Right renal cortex interstitium (tissue), 3 donors: ENCODE measurements around the gene USF1. TPM values are rescaled to one million over a fixed set of nuclear protein-coding genes. Genes with fewer than 3 reads are reported as not detected.
"Not testable (repeated sequence)": the region's sequence is repeated elsewhere in the genome, so short reads cannot be mapped to it uniquely, and the experiment has no call there.

ENCODE experiments used
- DNase-seq, 3 donors: peaks; one replicate each; pipeline ENCODE4 v3.0.0-alpha.2; 2013; ENCODE audit warnings: low read depth in 3 of 3, low spot score in 2 of 3
- polyA plus RNA-seq, 3 donors: library from polyadenylated mRNA; unstranded; fragments of 120-200 nt; gene quantifications; one replicate each; pipeline ENCODE4 v1.2.1, GENCODE V29; 2013; ENCODE audit not compliant: insufficient read length in 3 of 3

The USF1 gene
- polyA plus RNA-seq, 3 donors: 55.5 to 60.9 (median 60.2) TPM

GRCh38 chr1:160997323-160998038 is 48.3 kb downstream of the USF1 start:
- DNase-seq: no peak

GRCh38 chr1:160996178-160996577 is 49.6 kb downstream of the USF1 start:
- DNase-seq: no peak

GRCh38 chr1:160993544-160994193 is 52.1 kb downstream of the USF1 start:
- DNase-seq: no peak

GRCh38 chr1:160992036-160992435 is 53.7 kb downstream of the USF1 start:
- DNase-seq: not testable (repeated sequence)

Other genes starting within 250 kb of the USF1 start
- under 1 TPM; 0.06 to 0.22 (median 0.10) TPM for gene LY9, start 249.8 kb downstream of the USF1 start, polyA plus RNA-seq
- gene CD244, start 183.1 kb downstream of the USF1 start, polyA plus RNA-seq: under 1 TPM; 0.16 to 0.40 (median 0.29) TPM
- 1 to 10 TPM; 1.0 to 2.8 (median 1.2) TPM for gene ITLN1, start 160.8 kb downstream of the USF1 start, polyA plus RNA-seq
- gene ITLN2, start 91.2 kb downstream of the USF1 start, polyA plus RNA-seq: under 1 TPM in 1 of 3 donors, not detected in 2; 0.47 TPM
- 100 to 1,000 TPM in 1 of 3 donors, 10 to 100 TPM in 2; 93.8 to 100 (median 93.9) TPM for gene F11R, start 24.8 kb downstream of the USF1 start, polyA plus RNA-seq
- gene TSTD1, start 7.0 kb downstream of the USF1 start, polyA plus RNA-seq: 10 to 100 TPM; 43.0 to 52.1 (median 49.5) TPM
- gene ARHGAP30, start 23.9 kb upstream of the USF1 start, polyA plus RNA-seq: 1 to 10 TPM; 1.9 to 2.2 (median 2.0) TPM
- gene NECTIN4, start 43.6 kb upstream of the USF1 start, polyA plus RNA-seq: 1 to 10 TPM; 1.4 to 3.9 (median 3.5) TPM
- 10 to 100 TPM; 16.4 to 18.7 (median 17.6) TPM for gene KLHDC9, start 52.4 kb upstream of the USF1 start, polyA plus RNA-seq
- gene PFDN2, start 72.1 kb upstream of the USF1 start, polyA plus RNA-seq: 10 to 100 TPM; 79.7 to 87.7 (median 84.3) TPM
- gene NIT1, start 72.1 kb upstream of the USF1 start, polyA plus RNA-seq: 10 to 100 TPM; 49.0 to 52.7 (median 51.3) TPM
- 10 to 100 TPM; 41.5 to 46.0 (median 43.2) TPM for gene DEDD, start 86.7 kb upstream of the USF1 start, polyA plus RNA-seq
- 100 to 1,000 TPM; 173 to 177 (median 174) TPM for gene UFC1, start 108.0 kb upstream of the USF1 start, polyA plus RNA-seq
- 10 to 100 TPM; 43.4 to 48.1 (median 47.9) TPM for gene USP21, start 113.5 kb upstream of the USF1 start, polyA plus RNA-seq
- gene PPOX, start 120.4 kb upstream of the USF1 start, polyA plus RNA-seq: 10 to 100 TPM; 31.9 to 38.8 (median 35.0) TPM
- gene B4GALT3, start 131.5 kb upstream of the USF1 start, polyA plus RNA-seq: 10 to 100 TPM; 31.5 to 37.3 (median 34.1) TPM
- gene ADAMTS4, start 153.1 kb upstream of the USF1 start, polyA plus RNA-seq: 1 to 10 TPM in 2 of 3 donors, under 1 TPM in 1; 0.83 to 1.1 (median 1.1) TPM
- 100 to 1,000 TPM; 206 to 223 (median 214) TPM for gene NDUFS2, start 156.4 kb upstream of the USF1 start, polyA plus RNA-seq
- 10 to 100 TPM; 13.8 to 15.6 (median 14.4) TPM for gene FCER1G, start 169.3 kb upstream of the USF1 start, polyA plus RNA-seq
- 1 to 10 TPM in 2 of 3 donors, not detected in 1; 2.0 to 4.4 TPM for gene APOA2, start 177.7 kb upstream of the USF1 start, polyA plus RNA-seq
- gene TOMM40L, start 180.1 kb upstream of the USF1 start, polyA plus RNA-seq: 10 to 100 TPM; 15.9 to 16.7 (median 16.4) TPM
- gene NR1I3, start 192.2 kb upstream of the USF1 start, polyA plus RNA-seq: 1 to 10 TPM; 1.5 to 4.7 (median 4.1) TPM
- gene PCP4L1, start 212.8 kb upstream of the USF1 start, polyA plus RNA-seq: 1 to 10 TPM in 1 of 3 donors, under 1 TPM in 2; 0.86 to 1.4 (median 0.96) TPM